CD4-positive, alpha-beta memory T cell (primary cell): ENCODE measurements around the gene PXT1. TPM values are rescaled to one million over a fixed set of nuclear protein-coding genes. Genes with fewer than 3 reads are reported as not detected.
A peak's percentile ranks its signal among the peaks of the same experiment; 100 is the strongest.

Experiments used
- CTCF ChIA-PET: fragments of 350-600 bp; sonication (Branson Sonifier 250); formaldehyde crosslinking; loops from one replicate; lab custom pipeline; 2021; ENCODE audit warnings: inconsistent platforms; ENCODE audit not compliant: partially characterized antibody; lab: Charles Lee
- POLR2A ChIA-PET: fragments of 350-600 bp; sonication (Branson Sonifier 250); formaldehyde crosslinking; loops from one replicate; lab custom pipeline; 2021; ENCODE audit not compliant: partially characterized antibody; lab: Charles Lee
- DNase-seq, 5 donors: peaks; one replicate each; pipeline versions ENCODE4 v3.0.0 to v3.0.0-alpha.2; 2020 to 2022; ENCODE audit warnings: mixed read lengths in 1 of 5
- H3K27ac ChIP-seq: one replicate; pipeline ENCODE4 v1.7.0; 2013; ENCODE audit warnings: low read depth, low read length
- H3K27me3 ChIP-seq: 2 replicates; pipeline ENCODE4 v1.7.0; 2013; ENCODE audit warnings: mild to moderate bottlenecking, low read length, moderate library complexity; ENCODE audit not compliant: insufficient read depth
- H3K36me3 ChIP-seq: 2 replicates; pipeline ENCODE4 v1.7.0; 2013; ENCODE audit warnings: mild to moderate bottlenecking, low read length, moderate library complexity; ENCODE audit not compliant: insufficient read depth
- H3K4me1 ChIP-seq: 2 replicates; pipeline ENCODE4 v1.7.0; 2013; ENCODE audit warnings: mild to moderate bottlenecking, low read length, moderate library complexity; ENCODE audit not compliant: insufficient read depth
- H3K4me3 ChIP-seq, 2 donors: one replicate each; pipeline ENCODE4 v1.7.0; 2013; ENCODE audit warnings: low read length in 2 of 2, mild to moderate bottlenecking in 1 of 2
- H3K9me3 ChIP-seq, 2 donors: one replicate each; pipeline ENCODE4 v1.7.0; 2013; ENCODE audit warnings: low read length in 2 of 2, control low read depth in 1 of 2; ENCODE audit not compliant: control insufficient read depth in 1 of 2
- H3K27ac Mint-ChIP-seq, 7 donors: one replicate each; pipeline ENCODE4 v1.8.0; 2020 to 2021; ENCODE audit warnings: mixed read lengths in 7 of 7, mild to moderate bottlenecking in 6 of 7, inconsistent platforms in 3 of 7, moderate library complexity in 3 of 7
- H3K27me3 Mint-ChIP-seq, 2 donors: one replicate each; pipeline ENCODE4 v1.8.0; 2020 to 2021; ENCODE audit warnings: mixed read lengths in 2 of 2
- H3K36me3 Mint-ChIP-seq, 2 donors: one replicate each; pipeline ENCODE4 v1.8.0; 2020 to 2021; ENCODE audit warnings: mixed read lengths in 2 of 2, inconsistent platforms in 1 of 2, mild to moderate bottlenecking in 1 of 2
- H3K4me1 Mint-ChIP-seq, 4 donors: one replicate each; pipeline ENCODE4 v1.8.0; 2020 to 2021; ENCODE audit warnings: mixed read lengths in 4 of 4, mild to moderate bottlenecking in 1 of 4
- H3K4me3 Mint-ChIP-seq, 8 donors: one replicate each; pipeline ENCODE4 v1.8.0; 2020 to 2021; ENCODE audit warnings: mixed read lengths in 8 of 8, mild to moderate bottlenecking in 7 of 8, moderate library complexity in 6 of 8, inconsistent platforms in 3 of 8
- H3K9me3 Mint-ChIP-seq, 8 donors: one replicate each; pipeline ENCODE4 v1.8.0; 2020 to 2021; ENCODE audit warnings: mixed read lengths in 8 of 8, mild to moderate bottlenecking in 5 of 8, inconsistent platforms in 3 of 8, moderate library complexity in 1 of 8
- intact Hi-C: fragments of 100-400 bp; cut with micrococcal nuclease; formaldehyde crosslinking; loops from one replicate; pipeline ENCODE4 v1.15.1; 2023
- polyA plus RNA-seq, 2 donors: library from polyadenylated mRNA; unstranded; fragments of 300-500 nt; fragmentation: Illumina TruSeq; gene quantifications; one replicate each; pipeline ENCODE4 v1.2.3, GENCODE V29; 2021
- total RNA-seq, 2 experiments: library from RNA; stranded (reverse); gene quantifications; one replicate each; pipeline ENCODE4 v1.2.3, GENCODE V29; 2021

Gene PXT1
- total and polyA plus RNA-seq, 4 experiments from 2014 or later: 0.25 TPM; not detected in 3

- DNase-seq: peak in 3 of 5 donors; percentile 11 to 47 (median 14)
- peaks cover 0 to 3% of the 10 kb centered on the region in 2 donors for H3K27me3 Mint-ChIP-seq
- Histone ChIP-seq H3K9me3 (no peaks in the 10 kb centered on the region), H3K4me3 (no peak overlapping the region), H3K27me3 (no peaks in the 10 kb centered on the region), H3K27ac (no peak overlapping the region), H3K36me3 (no peaks in the 10 kb centered on the region), H3K4me1 (no peaks in the 10 kb centered on the region)
- ChIA-PET POLR2A (no interaction called here), CTCF (interaction anchor here (0.5 to 1.2 kb wide), 2 partner anchors 8 to 12 kb away, joined by 3 read pairs; no protein-coding TSS in a partner anchor)
- no peak overlapping the region for H3K4me3 Mint-ChIP-seq
- peaks cover 0 to 6% (median 2%) of the 10 kb centered on the region in 8 donors for H3K9me3 Mint-ChIP-seq
- no peaks in the 10 kb centered on the region for H3K4me1 Mint-ChIP-seq
- H3K27ac Mint-ChIP-seq: peak overlapping the region in 1 of 7 donors; percentile 13
- intact Hi-C loops: no loop called here
- H3K36me3 Mint-ChIP-seq: no peaks in the 10 kb centered on the region
These were observed 93.4 kb downstream of the PXT1 start for GRCh38 chr6:36349240-36349639.

GRCh38 chr6:36347621-36348020, 95.0 kb downstream of the PXT1 start:
- Histone ChIP-seq H3K9me3 (no peaks in the 10 kb centered on the region), H3K4me1 (no peaks in the 10 kb centered on the region), H3K27me3 (no peaks in the 10 kb centered on the region), H3K36me3 (no peaks in the 10 kb centered on the region), H3K4me3 (no peak overlapping the region), H3K27ac (no peak overlapping the region)
- H3K4me3 Mint-ChIP-seq: no peak overlapping the region
- H3K27ac Mint-ChIP-seq: no peak overlapping the region
- POLR2A ChIA-PET: no interaction called here
- intact Hi-C loops: no loop called here
- H3K4me1 Mint-ChIP-seq: no peaks in the 10 kb centered on the region
- H3K9me3 Mint-ChIP-seq: peaks cover 0 to 2% (median 0%) of the 10 kb centered on the region in 8 donors
- no peak for DNase-seq
- CTCF ChIA-PET: interaction anchor here (1.5 kb wide), 1 partner anchor 11 kb away, joined by 5 read pairs; no protein-coding TSS in a partner anchor
- H3K36me3 Mint-ChIP-seq: no peaks in the 10 kb centered on the region
- peaks cover 0 to 1% of the 10 kb centered on the region in 2 donors for H3K27me3 Mint-ChIP-seq

DNA sequence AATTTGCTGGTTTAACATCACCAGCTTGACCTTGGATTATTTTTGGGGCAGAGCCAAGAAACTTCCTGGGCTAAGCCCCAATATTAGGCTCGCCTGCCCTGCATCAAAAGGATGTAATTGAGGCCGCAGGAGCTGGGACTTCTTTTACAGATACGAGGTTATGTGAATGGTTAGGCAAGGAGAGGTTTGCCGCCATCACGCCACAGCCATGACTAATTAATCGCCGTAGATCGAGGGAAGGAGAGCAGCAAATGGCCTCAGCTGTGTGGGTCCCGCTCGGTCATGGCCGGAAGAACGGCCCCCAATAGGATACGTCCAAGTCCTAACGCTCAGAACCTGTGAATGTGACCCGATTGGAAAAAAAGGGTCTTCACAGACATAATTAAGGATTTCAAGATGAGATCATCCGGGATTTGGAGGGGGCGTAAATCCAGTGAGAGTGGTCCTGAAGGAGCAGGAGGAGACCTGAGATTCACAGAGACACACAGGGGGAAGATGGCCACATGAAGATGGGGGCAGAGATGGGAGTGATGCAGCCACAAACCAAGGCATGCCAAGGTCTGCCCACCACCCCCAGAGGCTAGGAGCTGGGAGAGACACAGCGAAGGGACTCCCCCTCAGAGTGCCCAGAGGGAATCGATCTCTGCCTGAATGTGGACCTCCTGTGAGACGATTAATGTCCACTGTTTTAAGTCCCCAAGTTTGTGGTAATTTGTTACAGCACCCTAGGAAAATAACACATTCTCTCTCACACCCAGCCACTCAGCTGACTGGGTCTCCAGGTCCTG, 96.0 kb downstream of the PXT1 start:
- ChIA-PET CTCF (interaction anchor here (0.6 to 1.5 kb wide), 3 partner anchors 12 to 41 kb away, joined by 3 to 5 read pairs (median 4); no protein-coding TSS in a partner anchor), POLR2A (interaction anchor here (0.6 kb wide), 1 partner anchor 474 kb away, joined by 5 read pairs; no protein-coding TSS in a partner anchor)
- H3K27me3 ChIP-seq: no peaks in the 10 kb centered on the region
- H3K4me1 ChIP-seq: no peaks in the 10 kb centered on the region
- Mint-ChIP-seq H3K4me3 (no peak overlapping the region), H3K27ac (no peak overlapping the region), H3K4me1 (no peaks in the 10 kb centered on the region), H3K9me3 (no peaks in the 10 kb centered on the region), H3K36me3 (no peaks in the 10 kb centered on the region), H3K27me3 (peaks cover 1% of the 10 kb centered on the region in 2 donors)
- no peaks in the 10 kb centered on the region for H3K9me3 ChIP-seq
- H3K36me3 ChIP-seq: no peaks in the 10 kb centered on the region
- no peak overlapping the region for H3K4me3 ChIP-seq
- no peak overlapping the region for H3K27ac ChIP-seq
- intact Hi-C loops: no loop called here
- no peak for DNase-seq

DNA sequence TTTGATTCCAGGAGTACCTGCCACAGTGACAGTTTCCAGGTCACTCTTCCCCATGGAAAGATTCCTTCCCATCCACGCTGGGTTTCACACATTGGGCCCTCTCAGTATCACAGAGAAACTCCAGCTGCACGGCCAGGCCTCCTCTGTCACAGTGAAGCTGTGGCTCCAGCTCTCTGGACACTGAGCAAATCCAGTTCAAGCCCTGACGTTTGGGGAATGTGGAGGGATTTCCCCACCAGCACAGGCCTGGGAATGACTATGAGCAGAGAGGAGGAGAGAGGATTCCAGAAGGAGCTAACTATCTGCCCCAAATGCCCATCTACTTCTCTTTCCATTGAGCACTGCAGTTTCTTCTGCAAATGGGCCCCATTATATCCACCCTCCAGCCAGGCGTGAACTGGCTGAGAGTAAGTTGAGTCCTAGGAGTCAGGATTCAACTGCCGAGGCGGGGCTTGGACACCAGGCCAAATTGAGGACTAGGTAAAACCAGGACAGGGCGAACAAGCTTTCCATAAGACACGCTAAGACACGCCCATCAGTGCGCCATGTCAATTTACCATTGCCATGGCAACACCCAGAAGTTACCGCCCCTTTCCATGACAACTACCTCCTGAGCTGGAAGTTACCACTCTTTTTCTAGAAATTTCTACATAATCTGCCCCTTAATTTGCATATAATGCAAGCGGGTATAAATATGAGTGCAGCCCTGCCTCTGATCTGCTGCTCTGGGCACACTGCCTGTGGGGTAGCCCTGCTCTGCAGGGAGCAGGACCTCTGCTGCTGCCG, 96.8 kb downstream of the PXT1 start:
- no peak overlapping the region for H3K4me3 Mint-ChIP-seq
- no peaks in the 10 kb centered on the region for H3K9me3 Mint-ChIP-seq
- Histone ChIP-seq H3K36me3 (no peaks in the 10 kb centered on the region), H3K27me3 (no peaks in the 10 kb centered on the region), H3K9me3 (no peaks in the 10 kb centered on the region), H3K4me3 (no peak overlapping the region), H3K4me1 (peaks cover 2% of the 10 kb centered on the region), H3K27ac (no peak overlapping the region)
- intact Hi-C loops: no loop called here
- ChIA-PET CTCF (interaction anchor here (0.6 to 1.3 kb wide), 2 partner anchors 14 to 40 kb away, joined by 3 to 4 read pairs; no protein-coding TSS in a partner anchor), POLR2A (interaction anchor here (0.6 kb wide), 1 partner anchor 473 kb away, joined by 5 read pairs; no protein-coding TSS in a partner anchor)
- no peak for DNase-seq
- H3K4me1 Mint-ChIP-seq: peaks cover 1 to 2% (median 1%) of the 10 kb centered on the region in 4 donors
- H3K27me3 Mint-ChIP-seq: peaks cover 3% of the 10 kb centered on the region in 2 donors
- H3K27ac Mint-ChIP-seq: no peak overlapping the region
- H3K36me3 Mint-ChIP-seq: no peaks in the 10 kb centered on the region

DNA sequence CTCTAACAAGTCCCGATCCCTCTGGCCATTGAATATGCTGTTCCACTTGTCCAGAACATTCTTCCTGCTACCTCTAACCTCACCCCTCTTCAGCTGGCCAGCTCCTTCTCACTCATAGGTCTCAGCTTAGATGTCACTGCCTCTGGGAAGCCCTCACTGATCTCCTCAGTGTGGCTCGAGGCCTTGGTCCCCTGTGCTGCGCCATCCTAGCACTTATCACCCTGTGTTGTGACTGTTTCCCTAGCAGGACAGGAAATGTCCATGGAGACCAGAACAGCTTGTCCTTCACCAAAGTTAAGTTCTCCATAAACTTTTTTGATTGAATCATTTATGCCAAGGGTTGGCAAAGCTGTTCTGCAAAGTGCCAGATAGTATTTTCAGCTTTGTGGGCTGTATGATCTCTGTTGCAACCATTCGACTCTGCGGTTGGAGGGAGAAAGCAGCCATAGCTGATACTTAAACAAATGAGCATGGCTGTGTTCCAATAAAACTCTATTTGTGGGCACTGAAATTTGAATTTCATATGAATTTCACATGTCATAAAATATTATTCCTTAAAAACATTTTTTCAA, 99.5 kb downstream of the PXT1 start:
- H3K9me3 ChIP-seq: no peaks in the 10 kb centered on the region
- no peak for DNase-seq
- POLR2A ChIA-PET: no interaction called here
- peaks cover 7% of the 10 kb centered on the region for H3K27me3 ChIP-seq
- no peaks in the 10 kb centered on the region for H3K36me3 Mint-ChIP-seq
- no peaks in the 10 kb centered on the region for H3K36me3 ChIP-seq
- H3K9me3 Mint-ChIP-seq: no peaks in the 10 kb centered on the region
- intact Hi-C loops: no loop called here
- H3K4me3 ChIP-seq: no peak overlapping the region
- H3K4me3 Mint-ChIP-seq: no peak overlapping the region
- CTCF ChIA-PET: interaction anchor here (1.1 to 3.6 kb wide), 2 partner anchors 9 to 338 kb away, joined by 3 to 24 read pairs; no protein-coding TSS in a partner anchor
- H3K27ac ChIP-seq: no peak overlapping the region
- peaks cover 4 to 13% (median 6%) of the 10 kb centered on the region in 4 donors for H3K4me1 Mint-ChIP-seq
- peaks cover 8% of the 10 kb centered on the region for H3K4me1 ChIP-seq
- no peak overlapping the region for H3K27ac Mint-ChIP-seq
- peaks cover 6 to 8% of the 10 kb centered on the region in 2 donors for H3K27me3 Mint-ChIP-seq

DNA sequence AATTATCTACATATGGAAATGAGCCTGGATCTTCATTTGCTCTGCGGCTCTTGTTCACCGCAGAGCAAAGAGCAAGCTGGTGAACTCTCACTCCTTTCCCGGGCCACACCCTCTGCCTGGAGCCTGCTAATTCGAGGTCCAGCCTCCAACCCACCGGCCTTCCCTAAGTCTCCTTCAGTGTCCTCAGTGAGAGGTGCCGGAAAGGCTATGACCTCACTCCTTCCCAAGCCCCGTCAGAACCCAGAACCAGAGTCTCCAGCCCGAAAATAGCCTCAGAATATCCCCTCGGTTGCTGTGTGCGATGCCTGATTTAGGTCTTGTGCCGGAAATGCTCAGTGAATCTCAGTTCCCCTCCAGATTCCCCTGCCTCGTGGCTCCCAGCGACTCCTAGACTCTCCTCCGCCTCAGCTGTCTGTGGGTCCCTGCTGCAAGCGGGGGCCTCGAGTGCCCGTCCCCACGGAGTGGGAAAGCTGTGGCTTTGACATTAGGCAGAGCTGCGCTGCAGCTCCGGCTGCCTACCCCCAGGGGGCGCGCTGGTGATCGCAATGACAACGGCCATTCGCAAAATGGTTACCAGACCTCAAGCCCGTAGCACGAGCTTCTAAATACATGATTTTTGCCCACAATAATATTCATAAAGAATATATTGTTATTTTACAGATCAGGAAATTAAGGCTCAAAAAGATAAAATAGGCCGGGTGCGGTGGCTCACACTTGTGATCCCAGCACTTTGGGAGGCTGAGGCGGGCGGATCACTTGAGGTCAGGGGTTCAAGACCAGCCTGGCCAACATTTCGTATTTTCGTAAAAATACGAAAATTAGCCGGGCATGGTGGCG, 101.8 kb downstream of the PXT1 start:
- peak; percentile 59 to 66 (median 64) for DNase-seq
- Histone ChIP-seq H3K27me3 (peaks cover 7% of the 10 kb centered on the region), H3K9me3 (no peaks in the 10 kb centered on the region), H3K36me3 (no peaks in the 10 kb centered on the region), H3K27ac (no peak overlapping the region), H3K4me1 (peaks cover 20% of the 10 kb centered on the region), H3K4me3 (no peak overlapping the region)
- CTCF ChIA-PET: interaction anchor here (0.6 to 3.6 kb wide), 29 partner anchors 8 to 552 kb away, joined by 3 to 36 read pairs (median 4); partner anchors contain the start of gene MAPK14
- Mint-ChIP-seq H3K27me3 (peaks cover 6 to 9% of the 10 kb centered on the region in 2 donors), H3K36me3 (no peaks in the 10 kb centered on the region), H3K9me3 (no peaks in the 10 kb centered on the region), H3K27ac (peak overlapping the region in 4 of 7 donors; percentile 7 to 88 (median 58)), H3K4me1 (peaks cover 9 to 33% (median 14%) of the 10 kb centered on the region in 4 donors), H3K4me3 (peak overlapping the region; percentile 63 to 85 (median 74))
- POLR2A ChIA-PET: interaction anchor here (1.0 kb wide), 1 partner anchor 19 kb away, joined by 4 read pairs; no protein-coding TSS in a partner anchor
- intact Hi-C loops: loop anchor here (1.0 kb wide), 2 partner anchors 19 to 339 kb away; no protein-coding TSS in a partner anchor
